Neural crest cell (in vitro differentiated cells): ENCODE data around the gene SEL1L3. TPM values are rescaled to one million over a fixed set of nuclear protein-coding genes. Genes with fewer than 3 reads are reported as not detected.
A peak's percentile ranks its signal among the peaks of the same experiment; 100 is the strongest.
"Not testable (repeated sequence)": the region's sequence is repeated elsewhere in the genome, so short reads cannot be mapped to it uniquely, and the experiment has no call there.

Experiments
- DNase-seq: peaks from one replicate; pipeline ENCODE4 v3.0.0; 2021; ENCODE audit warnings: low read depth, mixed read lengths, low spot score
- H3K27ac Mint-ChIP-seq: one replicate; pipeline ENCODE4 v1.8.0; 2021; ENCODE audit warnings: mild to moderate bottlenecking, mixed read lengths; ENCODE audit not compliant: unreplicated experiment
- H3K27me3 Mint-ChIP-seq: 2 replicates; pipeline ENCODE4 v1.8.0; 2021; ENCODE audit warnings: low read depth, mild to moderate bottlenecking, mixed read lengths
- H3K36me3 Mint-ChIP-seq: 2 replicates; pipeline ENCODE4 v1.8.0; 2021; ENCODE audit warnings: low read depth, mild to moderate bottlenecking, mixed read lengths
- H3K4me1 Mint-ChIP-seq: 2 replicates; pipeline ENCODE4 v1.8.0; 2021; ENCODE audit warnings: mixed read lengths
- H3K4me3 Mint-ChIP-seq: one replicate; pipeline ENCODE4 v1.8.0; 2021; ENCODE audit warnings: mild to moderate bottlenecking, mixed read lengths
- H3K9me3 Mint-ChIP-seq: 2 replicates; pipeline ENCODE4 v1.8.0; 2021; ENCODE audit warnings: mixed read lengths
- total RNA-seq: library from RNA; stranded (reverse); gene quantifications from 2 replicates; pipeline ENCODE4 v1.2.1, GENCODE V29; 2021
- TF ChIP-seq, protein P1 (sequence below): fragments of 200-600 bp; sonication (generic); conservative IDR thresholded peaks from 2 replicates; pipeline ENCODE4 v1.5.0; 2021; ENCODE audit warnings: antibody characterized with exemption, mild to moderate bottlenecking

The SEL1L3 gene
- total RNA-seq, 1 donor from 2014 or later = 3.4 TPM

DNA sequence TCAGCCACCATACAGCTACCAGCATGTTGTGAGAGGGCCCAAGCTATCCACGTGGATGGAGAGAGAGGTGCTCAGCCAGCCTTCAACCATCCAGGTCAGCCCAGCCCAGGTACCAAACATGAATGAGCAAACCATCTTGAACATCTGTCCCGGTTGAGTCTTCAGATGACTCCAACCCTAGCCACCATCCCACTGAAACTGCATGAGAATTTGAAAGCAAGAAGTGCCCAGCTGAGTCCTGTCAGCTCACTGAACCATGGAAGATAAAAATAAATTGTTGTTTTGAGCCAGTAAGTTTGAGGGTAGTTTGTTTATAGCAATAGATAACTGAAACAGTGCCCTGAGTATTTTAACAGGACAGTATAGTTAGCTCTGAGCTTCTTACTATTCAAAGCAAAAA is 7.3 kb upstream of the SEL1L3 start:
- Mint-ChIP-seq H3K36me3 (no peaks in the 10 kb centered on the region), H3K9me3 (no peaks in the 10 kb centered on the region), H3K4me3 (no peak overlapping the region), H3K27ac (no peak overlapping the region), H3K4me1 (no peaks in the 10 kb centered on the region), H3K27me3 (peaks cover 8% of the 10 kb centered on the region)
- no peak for DNase-seq
- TF ChIP-seq, protein P1, sequence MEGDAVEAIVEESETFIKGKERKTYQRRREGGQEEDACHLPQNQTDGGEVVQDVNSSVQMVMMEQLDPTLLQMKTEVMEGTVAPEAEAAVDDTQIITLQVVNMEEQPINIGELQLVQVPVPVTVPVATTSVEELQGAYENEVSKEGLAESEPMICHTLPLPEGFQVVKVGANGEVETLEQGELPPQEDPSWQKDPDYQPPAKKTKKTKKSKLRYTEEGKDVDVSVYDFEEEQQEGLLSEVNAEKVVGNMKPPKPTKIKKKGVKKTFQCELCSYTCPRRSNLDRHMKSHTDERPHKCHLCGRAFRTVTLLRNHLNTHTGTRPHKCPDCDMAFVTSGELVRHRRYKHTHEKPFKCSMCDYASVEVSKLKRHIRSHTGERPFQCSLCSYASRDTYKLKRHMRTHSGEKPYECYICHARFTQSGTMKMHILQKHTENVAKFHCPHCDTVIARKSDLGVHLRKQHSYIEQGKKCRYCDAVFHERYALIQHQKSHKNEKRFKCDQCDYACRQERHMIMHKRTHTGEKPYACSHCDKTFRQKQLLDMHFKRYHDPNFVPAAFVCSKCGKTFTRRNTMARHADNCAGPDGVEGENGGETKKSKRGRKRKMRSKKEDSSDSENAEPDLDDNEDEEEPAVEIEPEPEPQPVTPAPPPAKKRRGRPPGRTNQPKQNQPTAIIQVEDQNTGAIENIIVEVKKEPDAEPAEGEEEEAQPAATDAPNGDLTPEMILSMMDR = no peak

DNA sequence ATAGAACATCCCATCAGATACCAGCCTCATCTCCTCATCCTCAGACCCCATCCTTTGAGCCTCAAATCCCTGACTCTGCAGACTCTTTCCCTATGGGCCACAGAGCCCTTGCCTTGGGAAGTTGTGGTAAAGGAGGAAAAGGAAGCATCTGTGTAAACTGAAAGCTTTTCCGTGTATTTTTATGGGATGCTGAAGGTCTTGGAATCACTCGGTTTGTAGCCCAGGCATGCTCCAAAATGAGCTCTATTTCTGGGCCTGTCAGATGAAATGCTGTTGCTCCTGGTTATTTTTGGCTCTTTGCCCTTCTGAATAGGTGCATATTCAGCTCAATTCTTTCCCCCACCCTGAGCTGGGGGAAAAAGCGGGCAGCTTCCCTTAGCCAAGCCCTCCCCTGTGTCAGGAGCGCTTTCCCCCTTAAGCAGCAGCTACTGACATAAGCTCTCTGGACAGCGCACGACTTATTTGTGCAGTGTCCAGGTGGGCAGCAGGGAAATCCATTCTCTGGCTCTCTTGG is 5.0 kb upstream of the SEL1L3 start:
- H3K27me3 Mint-ChIP-seq = peaks cover 26% of the 10 kb centered on the region
- H3K36me3 Mint-ChIP-seq = no peaks in the 10 kb centered on the region
- DNase-seq = no peak
- H3K4me1 Mint-ChIP-seq = peaks cover 3% of the 10 kb centered on the region
- TF ChIP-seq, protein P1 = no peak
- H3K9me3 Mint-ChIP-seq = no peaks in the 10 kb centered on the region
- no peak overlapping the region for H3K4me3 Mint-ChIP-seq
- H3K27ac Mint-ChIP-seq = no peak overlapping the region

DNA sequence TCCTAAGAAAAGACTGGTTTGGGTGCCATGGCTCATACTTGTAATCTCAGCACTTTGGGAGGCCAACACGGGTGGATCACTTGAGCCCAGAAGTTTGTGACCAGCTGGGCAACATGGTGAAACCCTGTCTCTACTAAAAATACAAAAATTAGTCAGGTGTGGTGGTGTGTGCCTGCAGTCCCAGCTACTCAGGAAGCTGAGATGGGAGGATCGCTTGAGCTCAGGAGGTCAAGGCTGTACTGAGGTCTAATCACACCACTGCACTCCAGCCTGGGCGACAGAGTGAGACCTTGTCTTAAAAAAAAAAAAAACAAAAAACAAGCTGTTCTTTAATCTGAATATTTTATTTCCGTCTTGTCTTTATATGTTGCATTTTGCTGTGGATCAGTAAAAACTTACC is 3.6 kb upstream of the SEL1L3 start:
- not testable (repeated sequence) for H3K9me3 Mint-ChIP-seq, H3K27ac Mint-ChIP-seq, DNase-seq, H3K36me3 Mint-ChIP-seq
- Mint-ChIP-seq H3K4me3 (peak overlapping the region; percentile 2), H3K4me1 (peaks cover 11% of the 10 kb centered on the region), H3K27me3 (peaks cover 36% of the 10 kb centered on the region)

DNA sequence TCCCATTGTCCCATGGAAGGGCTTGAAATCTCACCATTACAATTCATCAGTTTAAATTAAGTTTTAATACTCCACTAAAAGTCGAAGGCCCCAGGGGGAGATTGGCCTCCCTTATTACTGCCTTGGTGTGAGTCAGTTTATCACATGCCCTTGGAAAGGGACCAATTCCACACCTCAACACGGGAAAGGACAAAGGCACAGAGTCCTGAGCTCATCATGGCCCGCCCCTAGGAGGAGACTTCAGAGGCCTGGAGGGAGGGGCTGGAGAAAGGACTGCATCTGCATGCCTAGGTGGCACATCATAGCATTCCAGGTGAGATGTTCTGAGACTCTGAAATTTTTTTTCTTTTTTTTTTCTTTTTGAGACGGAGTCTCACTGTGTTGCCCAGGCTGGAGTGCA is 2.8 kb upstream of the SEL1L3 start:
- no peak overlapping the region for H3K27ac Mint-ChIP-seq
- TF ChIP-seq, protein P1 = no peak
- peaks cover 15% of the 10 kb centered on the region for H3K4me1 Mint-ChIP-seq
- H3K36me3 Mint-ChIP-seq = no peaks in the 10 kb centered on the region
- no peaks in the 10 kb centered on the region for H3K9me3 Mint-ChIP-seq
- peak overlapping the region; percentile 54 for H3K4me3 Mint-ChIP-seq
- peaks cover 44% of the 10 kb centered on the region for H3K27me3 Mint-ChIP-seq
- no peak for DNase-seq

DNA sequence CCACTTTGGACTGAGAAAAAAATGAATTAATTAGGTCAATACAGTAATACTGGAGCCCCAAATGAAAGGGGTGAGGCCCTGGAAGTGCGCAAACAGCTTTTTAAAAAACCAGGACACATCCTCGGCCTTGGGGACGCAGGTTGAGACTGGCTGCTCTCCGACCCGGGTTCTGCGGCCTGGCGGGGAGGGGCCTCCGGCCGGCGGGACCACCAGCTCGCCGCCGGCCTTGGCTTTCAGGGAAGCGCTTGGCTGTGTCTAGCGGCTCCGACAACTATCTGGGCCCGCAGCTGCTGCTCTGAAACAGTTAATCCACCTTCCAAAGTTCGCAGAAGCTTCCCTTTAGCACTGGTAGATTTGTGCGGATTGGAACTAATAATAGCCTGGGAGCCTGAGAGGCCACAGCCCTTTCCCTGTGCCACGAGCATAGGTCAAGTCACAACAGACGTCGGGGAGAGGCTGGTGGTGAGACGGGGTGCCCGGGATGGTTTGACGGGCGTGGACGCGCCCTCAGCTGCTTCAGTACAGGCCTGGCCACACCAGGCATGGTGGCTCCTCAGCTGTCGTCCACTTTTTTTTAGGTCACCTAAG is 1.1 kb upstream of the SEL1L3 start:
- H3K4me3 Mint-ChIP-seq = peak overlapping the region; percentile 88
- TF ChIP-seq, protein P1 = no peak
- H3K27me3 Mint-ChIP-seq = peaks cover 50% of the 10 kb centered on the region
- H3K36me3 Mint-ChIP-seq = no peaks in the 10 kb centered on the region
- no peak overlapping the region for H3K27ac Mint-ChIP-seq
- H3K9me3 Mint-ChIP-seq = no peaks in the 10 kb centered on the region
- peaks cover 31% of the 10 kb centered on the region for H3K4me1 Mint-ChIP-seq
- DNase-seq = no peak

DNA sequence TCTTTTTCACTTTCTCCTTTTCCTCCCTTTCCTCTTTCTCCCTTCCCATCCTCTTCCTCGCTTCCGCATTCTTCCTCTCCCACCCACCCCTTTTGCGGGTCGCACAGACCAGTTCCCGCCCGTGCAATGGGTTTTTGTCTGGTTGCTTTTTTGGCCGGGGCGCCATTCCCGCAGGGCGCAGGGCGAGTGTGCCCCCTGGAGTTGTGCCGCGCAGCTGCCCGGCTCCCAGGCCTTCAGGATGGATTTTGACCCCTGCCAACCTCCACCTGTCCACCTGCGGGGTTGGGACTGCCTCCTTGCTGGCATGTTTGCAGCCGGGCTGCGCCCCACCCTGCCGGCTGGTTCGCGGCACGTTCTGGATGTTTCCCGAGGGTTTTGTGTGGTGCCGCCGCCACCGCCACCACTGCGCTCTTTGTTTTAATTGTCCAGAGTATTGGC is 578 bp upstream of the SEL1L3 start:
- Mint-ChIP-seq H3K4me3 (peak overlapping the region; percentile 88), H3K27me3 (peaks cover 50% of the 10 kb centered on the region), H3K9me3 (no peaks in the 10 kb centered on the region), H3K36me3 (no peaks in the 10 kb centered on the region), H3K27ac (no peak overlapping the region), H3K4me1 (peaks cover 31% of the 10 kb centered on the region)
- TF ChIP-seq, protein P1 = peak; percentile 52
- no peak for DNase-seq
